ENCODE data around the gene FBXO10. TPM values are rescaled to one million over a fixed set of nuclear protein-coding genes. Genes with fewer than 3 reads are reported as not detected.

The FBXO10 gene
- total RNA-seq, 3 donors from 2014 or later, result 5.1 to 6.9 (median 5.9) TPM

- H3K9me3 ChIP-seq, result no peaks in the 10 kb centered on the region
- no peaks in the 10 kb centered on the region for H3K4me1 ChIP-seq
- peak overlapping the region; percentile 26 to 43 for H3K27ac ChIP-seq
- no peak for TF ChIP-seq POLR2AphosphoS5 (IDR thresholded peaks at IDR 0.05)
- TF ChIP-seq, protein P1, sequence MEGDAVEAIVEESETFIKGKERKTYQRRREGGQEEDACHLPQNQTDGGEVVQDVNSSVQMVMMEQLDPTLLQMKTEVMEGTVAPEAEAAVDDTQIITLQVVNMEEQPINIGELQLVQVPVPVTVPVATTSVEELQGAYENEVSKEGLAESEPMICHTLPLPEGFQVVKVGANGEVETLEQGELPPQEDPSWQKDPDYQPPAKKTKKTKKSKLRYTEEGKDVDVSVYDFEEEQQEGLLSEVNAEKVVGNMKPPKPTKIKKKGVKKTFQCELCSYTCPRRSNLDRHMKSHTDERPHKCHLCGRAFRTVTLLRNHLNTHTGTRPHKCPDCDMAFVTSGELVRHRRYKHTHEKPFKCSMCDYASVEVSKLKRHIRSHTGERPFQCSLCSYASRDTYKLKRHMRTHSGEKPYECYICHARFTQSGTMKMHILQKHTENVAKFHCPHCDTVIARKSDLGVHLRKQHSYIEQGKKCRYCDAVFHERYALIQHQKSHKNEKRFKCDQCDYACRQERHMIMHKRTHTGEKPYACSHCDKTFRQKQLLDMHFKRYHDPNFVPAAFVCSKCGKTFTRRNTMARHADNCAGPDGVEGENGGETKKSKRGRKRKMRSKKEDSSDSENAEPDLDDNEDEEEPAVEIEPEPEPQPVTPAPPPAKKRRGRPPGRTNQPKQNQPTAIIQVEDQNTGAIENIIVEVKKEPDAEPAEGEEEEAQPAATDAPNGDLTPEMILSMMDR (IDR thresholded peaks at IDR 0.05), result no peak
- TF ChIP-seq POLR2A (IDR thresholded peaks at IDR 0.05), result no peak
- no peaks in the 10 kb centered on the region for H3K36me3 ChIP-seq
- intact Hi-C loops (cut with DNase I; ENCODE audit: low total_unique reads), result no loop called here
- H3K4me3 ChIP-seq, result no peak overlapping the region
- peak; percentile 64 to 70 for DNase-seq (ENCODE audit: low spot score in 2 of 2)
- no peaks in the 10 kb centered on the region for H3K27me3 ChIP-seq
Observed at GRCh38 chr9:37540634-37541033, 35.5 kb downstream of the FBXO10 start.

- intact Hi-C loops (cut with DNase I; ENCODE audit: low total_unique reads), result no loop called here
- Histone ChIP-seq H3K36me3 (no peaks in the 10 kb centered on the region), H3K27ac (no peak overlapping the region), H3K9me3 (no peaks in the 10 kb centered on the region), H3K4me3 (no peak overlapping the region), H3K4me1 (no peaks in the 10 kb centered on the region), H3K27me3 (no peaks in the 10 kb centered on the region)
- no peak for DNase-seq (ENCODE audit: low spot score in 2 of 2)
- TF ChIP-seq, protein P1 (IDR thresholded peaks at IDR 0.05), result no peak
- TF ChIP-seq POLR2AphosphoS5 (IDR thresholded peaks at IDR 0.05) (no peak), POLR2A (IDR thresholded peaks at IDR 0.05) (no peak)
Observed at GRCh38 chr9:37539634-37540033, 36.5 kb downstream of the FBXO10 start.

GRCh38 chr9:37538099-37538498, 38.1 kb downstream of the FBXO10 start:
- no peak for DNase-seq (ENCODE audit: low spot score in 2 of 2)
- H3K4me1 ChIP-seq, result no peaks in the 10 kb centered on the region
- H3K9me3 ChIP-seq, result no peaks in the 10 kb centered on the region
- no peak overlapping the region for H3K27ac ChIP-seq
- intact Hi-C loops (cut with DNase I; ENCODE audit: low total_unique reads), result no loop called here
- H3K36me3 ChIP-seq, result no peaks in the 10 kb centered on the region
- TF ChIP-seq POLR2AphosphoS5 (IDR thresholded peaks at IDR 0.05), result no peak
- TF ChIP-seq POLR2A (IDR thresholded peaks at IDR 0.05), result no peak
- TF ChIP-seq, protein P1 (IDR thresholded peaks at IDR 0.05), result no peak
- no peak overlapping the region for H3K4me3 ChIP-seq
- no peaks in the 10 kb centered on the region for H3K27me3 ChIP-seq

GRCh38 chr9:37534901-37535300, 41.3 kb downstream of the FBXO10 start:
- H3K4me3 ChIP-seq, result no peak overlapping the region
- intact Hi-C loops (cut with DNase I; ENCODE audit: low total_unique reads), result no loop called here
- no peaks in the 10 kb centered on the region for H3K36me3 ChIP-seq
- no peak overlapping the region for H3K27ac ChIP-seq
- no peaks in the 10 kb centered on the region for H3K4me1 ChIP-seq
- no peak for TF ChIP-seq POLR2AphosphoS5 (IDR thresholded peaks at IDR 0.05)
- no peak for TF ChIP-seq POLR2A (IDR thresholded peaks at IDR 0.05)
- TF ChIP-seq, protein P1 (IDR thresholded peaks at IDR 0.05), result no peak
- H3K27me3 ChIP-seq, result no peaks in the 10 kb centered on the region
- H3K9me3 ChIP-seq, result no peaks in the 10 kb centered on the region
- no peak for DNase-seq (ENCODE audit: low spot score in 2 of 2)

DNA sequence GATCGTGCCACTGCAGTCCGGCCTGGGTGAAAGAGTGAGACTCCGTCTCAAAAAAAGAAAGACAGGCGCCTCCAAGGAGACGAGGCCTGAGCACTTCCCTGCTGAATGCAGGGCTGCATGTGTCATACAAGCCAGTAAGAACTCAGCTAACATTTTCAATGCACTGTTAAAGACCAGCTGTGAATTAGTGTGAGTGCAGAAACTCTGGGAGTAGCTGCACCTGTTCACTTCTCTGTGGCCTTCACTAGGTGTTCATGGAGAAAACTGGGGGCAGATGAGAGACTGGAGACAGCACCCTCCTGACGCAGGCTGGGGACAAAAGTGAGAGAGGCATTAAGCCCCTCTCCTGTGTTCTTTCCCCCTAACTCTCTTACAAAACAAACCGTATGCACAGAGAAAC, 41.8 kb downstream of the FBXO10 start:
- TF ChIP-seq POLR2AphosphoS5 (IDR thresholded peaks at IDR 0.05), result no peak
- TF ChIP-seq POLR2A (IDR thresholded peaks at IDR 0.05), result no peak
- TF ChIP-seq, protein P1 (IDR thresholded peaks at IDR 0.05), result no peak
- Histone ChIP-seq H3K27ac (no peak overlapping the region), H3K27me3 (no peaks in the 10 kb centered on the region), H3K4me1 (no peaks in the 10 kb centered on the region), H3K36me3 (no peaks in the 10 kb centered on the region), H3K4me3 (no peak overlapping the region), H3K9me3 (no peaks in the 10 kb centered on the region)
- intact Hi-C loops (cut with DNase I; ENCODE audit: low total_unique reads), result no loop called here
- DNase-seq (ENCODE audit: low spot score in 2 of 2), result no peak

All from breast epithelium (tissue), 4 donors.